H9 (cell line): Measurements from ENCODE around the gene SPCS3. TPM values are rescaled to one million over a fixed set of nuclear protein-coding genes. Genes with fewer than 3 reads are reported as not detected.

Source experiments
- DNase-seq: peaks from one replicate; pipeline ENCODE4 v3.0.0-alpha.2; 2017
- H2AFZ ChIP-seq: one replicate; pipeline ENCODE4 v1.6.1; 2013; ENCODE audit warnings: mild to moderate bottlenecking, low read length, control low read depth, moderate library complexity
- H2AK5ac ChIP-seq: 2 replicates; pipeline ENCODE4 v1.6.1; 2013; ENCODE audit warnings: low read length, control low read depth, mixed read lengths; ENCODE audit not compliant: insufficient read length
- H2BK120ac ChIP-seq: one replicate; pipeline ENCODE4 v1.6.1; 2013; ENCODE audit warnings: low read depth, mild to moderate bottlenecking, low read length, control low read depth, inconsistent platforms; ENCODE audit not compliant: poor library complexity, severe bottlenecking
- H2BK12ac ChIP-seq: 2 replicates; pipeline ENCODE4 v1.6.1; 2013; ENCODE audit warnings: low read length, control low read depth, mixed read lengths, low read depth; ENCODE audit not compliant: insufficient read length
- H2BK15ac ChIP-seq: 2 replicates; pipeline ENCODE4 v1.6.1; 2013; ENCODE audit warnings: low read depth, low read length, control low read depth
- H2BK20ac ChIP-seq: one replicate; pipeline ENCODE4 v1.6.1; 2013; ENCODE audit warnings: low read depth, mild to moderate bottlenecking, low read length, control low read depth, inconsistent platforms; ENCODE audit not compliant: poor library complexity, severe bottlenecking
- H2BK5ac ChIP-seq: 2 replicates; pipeline ENCODE4 v1.6.1; 2013; ENCODE audit warnings: low read length, control low read depth, mixed read lengths; ENCODE audit not compliant: insufficient read length
- H3K14ac ChIP-seq: 2 replicates; pipeline ENCODE4 v1.6.1; 2013; ENCODE audit warnings: low read length, control low read depth; ENCODE audit not compliant: insufficient read depth
- H3K18ac ChIP-seq: 2 replicates; pipeline ENCODE4 v1.6.1; 2013; ENCODE audit warnings: low read depth, mild to moderate bottlenecking, mixed read lengths, low read length, control low read depth; ENCODE audit not compliant: insufficient read length
- H3K23ac ChIP-seq: 2 replicates; pipeline ENCODE4 v1.6.1; 2013; ENCODE audit warnings: low read length, control low read depth, mixed read lengths, low read depth; ENCODE audit not compliant: insufficient read length
- H3K23me2 ChIP-seq: 2 replicates; pipeline ENCODE4 v1.6.1; 2013; ENCODE audit warnings: low read depth, mild to moderate bottlenecking, mixed read lengths, low read length, control low read depth; ENCODE audit not compliant: insufficient read length, poor library complexity, severe bottlenecking
- H3K27ac ChIP-seq: 2 replicates; pipeline ENCODE4 v1.5.1; 2013; ENCODE audit warnings: low read length, control low read depth, mixed read lengths, low read depth; ENCODE audit not compliant: insufficient read length
- H3K27me3 ChIP-seq: 2 replicates; pipeline ENCODE4 v1.6.1; 2013; ENCODE audit warnings: low read length, control low read depth, inconsistent platforms; ENCODE audit not compliant: insufficient read depth
- H3K4ac ChIP-seq: 2 replicates; pipeline ENCODE4 v1.6.1; 2013; ENCODE audit warnings: low read depth, mild to moderate bottlenecking, control low read depth, inconsistent platforms, low read length, moderate library complexity
- H3K4me1 ChIP-seq: 2 replicates; pipeline ENCODE4 v1.6.1; 2013; ENCODE audit warnings: low read length, control low read depth, inconsistent platforms; ENCODE audit not compliant: insufficient read depth
- H3K4me2 ChIP-seq: 2 replicates; pipeline ENCODE4 v1.6.1; 2013; ENCODE audit warnings: low read length, control low read depth, mixed read lengths; ENCODE audit not compliant: insufficient read length, insufficient read depth
- H3K56ac ChIP-seq: 2 replicates; pipeline ENCODE4 v1.6.1; 2013; ENCODE audit warnings: low read depth, mild to moderate bottlenecking, mixed read lengths, low read length, control low read depth; ENCODE audit not compliant: insufficient read length
- H3K79me1 ChIP-seq: 2 replicates; pipeline ENCODE4 v1.6.1; 2013; ENCODE audit warnings: low read depth, mild to moderate bottlenecking, moderate library complexity, low read length, control low read depth, inconsistent platforms; ENCODE audit not compliant: insufficient read depth, poor library complexity, severe bottlenecking
- H3K79me2 ChIP-seq: 2 replicates; pipeline ENCODE4 v1.6.1; 2013; ENCODE audit warnings: low read length, control low read depth, inconsistent platforms; ENCODE audit not compliant: insufficient read depth
- H3K9ac ChIP-seq: 2 replicates; pipeline ENCODE4 v1.6.1; 2013; ENCODE audit warnings: low read length, control low read depth, mixed read lengths; ENCODE audit not compliant: insufficient read length; ENCODE audit errors: extremely low read depth
- H3K9me3 ChIP-seq: one replicate; pipeline ENCODE4 v1.6.1; 2013; ENCODE audit warnings: low read depth, low read length, inconsistent platforms; ENCODE audit not compliant: control insufficient read depth
- H3T11ph ChIP-seq: one replicate; pipeline ENCODE4 v1.6.1; 2013; ENCODE audit warnings: mild to moderate bottlenecking, low read length, control low read depth, inconsistent platforms
- H4K20me1 ChIP-seq: one replicate; pipeline ENCODE4 v1.6.1; 2013; ENCODE audit not compliant: control insufficient read depth, insufficient read length, insufficient read depth
- H4K5ac ChIP-seq: 2 replicates; pipeline ENCODE4 v1.6.1; 2013; ENCODE audit warnings: low read depth, mild to moderate bottlenecking, mixed read lengths, low read length, control low read depth; ENCODE audit not compliant: insufficient read length
- H4K8ac ChIP-seq: replicated peaks from 2 replicates; pipeline ENCODE4 v1.6.1; 2013; ENCODE audit warnings: low read length, control low read depth, mixed read lengths, low read depth; ENCODE audit not compliant: insufficient read length
- H4K91ac ChIP-seq: 2 replicates; pipeline ENCODE4 v1.6.1; 2013; ENCODE audit warnings: low read depth, mild to moderate bottlenecking, moderate library complexity, mixed read lengths, low read length, control low read depth; ENCODE audit not compliant: insufficient read length
- H3K27ac Mint-ChIP-seq, 3 experiments: 2 replicates in 2 of 3; 3 replicates in 1 of 3; pipeline ENCODE4 v1.8.0; 2020 to 2021; ENCODE audit warnings: mixed read lengths in 3 of 3, mild to moderate bottlenecking in 1 of 3, moderate library complexity in 1 of 3
- H3K27me3 Mint-ChIP-seq: 2 replicates; pipeline ENCODE4 v1.8.0; 2021; ENCODE audit warnings: low read depth, mild to moderate bottlenecking, moderate library complexity, mixed read lengths
- H3K36me3 Mint-ChIP-seq, 3 experiments: 2 replicates in 2 of 3; 3 replicates in 1 of 3; pipeline ENCODE4 v1.8.0; 2020 to 2021; ENCODE audit warnings: low read depth in 3 of 3, mixed read lengths in 3 of 3; ENCODE audit not compliant: insufficient read depth in 1 of 3
- H3K4me1 Mint-ChIP-seq, 2 experiments: 2 replicates each; pipeline ENCODE4 v1.8.0; 2020; ENCODE audit warnings: mixed read lengths in 2 of 2
- H3K4me3 Mint-ChIP-seq, 2 experiments: 2 replicates in 1 of 2; 3 replicates in 1 of 2; pipeline ENCODE4 v1.8.0; 2020 to 2021; ENCODE audit warnings: mild to moderate bottlenecking in 2 of 2, mixed read lengths in 2 of 2, moderate library complexity in 1 of 2
- H3K9me3 Mint-ChIP-seq, 2 experiments: 2 replicates in 1 of 2; 3 replicates in 1 of 2; pipeline ENCODE4 v1.8.0; 2020; ENCODE audit warnings: mild to moderate bottlenecking in 2 of 2, mixed read lengths in 2 of 2, moderate library complexity in 1 of 2
- CTCF ChIP-seq: fragments of 200-600 bp; sonication (generic); conservative IDR thresholded peaks from 3 replicates; pipeline ENCODE4 v1.8.0; 2021; ENCODE audit warnings: antibody characterized with exemption, mild to moderate bottlenecking
- WGBS: extraction: QIAGEN DNeasy Blood & Tissue Kit; methylation state at CpG from one replicate; pipeline ENCODE4 v1.1.7; 2013; ENCODE audit warnings: missing lambda C conversion rate, low lambda C conversion rate, mixed read lengths; ENCODE audit not compliant: insufficient read length; ENCODE audit errors: extremely low coverage; 5-methylcytosine and 5-hydroxymethylcytosine counted together
- total RNA-seq: library from RNA; stranded (reverse); gene quantifications from 2 replicates; pipeline ENCODE4 v1.2.1, GENCODE V29; 2021

SPCS3 gene
- total RNA-seq, 1 experiment from 2014 or later = 113 TPM

GRCh38 chr4:176308441-176308840 lies 11.3 kb upstream of the SPCS3 start:
- H3K27me3 ChIP-seq = peaks cover 8% of the 10 kb centered on the region; the same call in 1 of the 2 replicates
- no peak overlapping the region for H4K5ac ChIP-seq
- H2BK5ac ChIP-seq = no peak overlapping the region
- no peak overlapping the region for H3K14ac ChIP-seq
- H3K4me1 ChIP-seq = no peaks in the 10 kb centered on the region
- H2BK120ac ChIP-seq = no peak overlapping the region
- H3K79me1 ChIP-seq = no peaks in the 10 kb centered on the region
- H2BK20ac ChIP-seq = no peak overlapping the region
- no peak overlapping the region for H3K9ac ChIP-seq
- DNase-seq = no peak
- no peaks in the 10 kb centered on the region for H3K23me2 ChIP-seq
- H4K8ac ChIP-seq = no peak overlapping the region
- H4K91ac ChIP-seq = no peak overlapping the region
- no peak overlapping the region for H3K4me3 Mint-ChIP-seq
- no peaks in the 10 kb centered on the region for H3K79me2 ChIP-seq
- no peak overlapping the region for H2BK12ac ChIP-seq
- no peak overlapping the region for H3K4me2 ChIP-seq
- H2BK15ac ChIP-seq = no peak overlapping the region
- H3K56ac ChIP-seq = no peak overlapping the region
- no peaks in the 10 kb centered on the region for H4K20me1 ChIP-seq
- H3K4me1 Mint-ChIP-seq = peaks cover 10% of the 10 kb centered on the region in 2 experiments
- H3K9me3 Mint-ChIP-seq = no peaks in the 10 kb centered on the region; a peak in 1 of 5 replicates
- no peaks in the 10 kb centered on the region for H3K36me3 Mint-ChIP-seq
- no CpG with 5 or more reads among the region's 3 CpGs for WGBS
- no peaks in the 10 kb centered on the region for H3K9me3 ChIP-seq
- no peak overlapping the region for H3K27ac ChIP-seq
- H3T11ph ChIP-seq = no peak overlapping the region
- no peak overlapping the region for H3K27ac Mint-ChIP-seq
- H2AFZ ChIP-seq = no peak overlapping the region
- H3K27me3 Mint-ChIP-seq = peaks cover 35% of the 10 kb centered on the region
- no peak overlapping the region for H2AK5ac ChIP-seq
- TF ChIP-seq CTCF = no peak
- H3K4ac ChIP-seq = no peak overlapping the region
- H3K18ac ChIP-seq = no peak overlapping the region
- no peak overlapping the region for H3K23ac ChIP-seq
